GM18508 (cell line): ENCODE data around the gene RABGGTB.
"Not testable (repeated sequence)": the region's sequence is repeated elsewhere in the genome, so short reads cannot be mapped to it uniquely, and the experiment has no call there.

Experiments used
- ATAC-seq: cut with Tn5 transposase; IDR thresholded peaks from one replicate; pipeline ENCODE4 v1.9.1; 2021; ENCODE audit warnings: moderate number of reproducible peaks; ENCODE audit not compliant: insufficient read depth, unreplicated experiment

The RABGGTB gene

GRCh38 chr1:75785983-75786853 is at the start of gene RABGGTB:
TSS of gene RABGGTB (plus strand) at chr1:75786256. CDS start at chr1:75786272, 16 bp downstream.
- ATAC-seq = peak; percentile 68

DNA sequence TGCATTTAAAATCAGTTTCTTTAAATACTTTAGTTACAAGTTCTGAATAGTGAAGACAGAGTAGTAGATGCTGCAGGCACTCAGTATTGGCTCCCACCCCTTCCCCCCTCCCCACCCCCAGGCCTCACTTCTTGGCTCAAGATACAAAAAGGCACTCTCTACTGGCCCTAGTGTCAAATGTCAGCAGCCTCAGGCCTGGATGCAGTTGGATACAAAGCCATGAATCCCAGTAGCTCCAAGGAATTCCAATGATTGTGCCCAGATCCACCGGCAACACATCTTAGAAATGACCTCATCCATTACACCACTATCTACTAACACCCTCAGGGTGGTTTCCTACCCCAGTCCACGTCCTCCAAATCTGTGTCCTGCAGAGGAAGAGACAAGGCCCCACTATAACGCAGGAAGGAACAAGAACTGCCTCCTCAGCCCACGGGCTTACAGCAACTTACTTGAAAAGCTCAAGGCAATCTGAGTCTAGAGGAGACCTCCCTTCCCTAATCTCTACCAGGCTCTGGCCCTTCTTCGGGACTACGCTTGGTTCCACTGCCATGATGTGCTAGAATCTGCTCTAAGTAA is 43.9 kb upstream of the RABGGTB start:
- ATAC-seq = no peak

DNA sequence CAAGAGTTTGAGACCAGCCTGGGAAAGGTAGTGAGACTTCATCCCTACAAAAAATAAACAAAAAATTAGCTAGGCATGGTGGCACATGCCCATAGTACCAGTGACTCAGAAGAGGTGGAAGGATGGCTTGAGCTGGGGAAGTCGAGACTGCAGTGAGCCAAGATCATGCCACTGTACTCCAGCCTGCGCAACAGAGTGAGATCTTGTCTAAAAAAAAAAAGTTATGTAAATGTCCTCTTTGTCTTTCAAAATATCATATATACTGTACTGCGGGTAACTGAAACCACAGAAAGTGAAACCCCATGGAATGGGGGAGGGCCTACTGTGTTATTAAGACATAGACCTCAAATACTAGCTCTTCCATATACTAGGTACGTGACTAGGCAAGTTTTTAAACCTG is 40.8 kb upstream of the RABGGTB start:
- ATAC-seq = no peak

GRCh38 chr1:75757210-75757609 is 28.8 kb upstream of the RABGGTB start:
- ATAC-seq = not testable (repeated sequence)

- ATAC-seq = not testable (repeated sequence)
Observed at GRCh38 chr1:75758543-75758942, 27.5 kb upstream of the RABGGTB start.

DNA sequence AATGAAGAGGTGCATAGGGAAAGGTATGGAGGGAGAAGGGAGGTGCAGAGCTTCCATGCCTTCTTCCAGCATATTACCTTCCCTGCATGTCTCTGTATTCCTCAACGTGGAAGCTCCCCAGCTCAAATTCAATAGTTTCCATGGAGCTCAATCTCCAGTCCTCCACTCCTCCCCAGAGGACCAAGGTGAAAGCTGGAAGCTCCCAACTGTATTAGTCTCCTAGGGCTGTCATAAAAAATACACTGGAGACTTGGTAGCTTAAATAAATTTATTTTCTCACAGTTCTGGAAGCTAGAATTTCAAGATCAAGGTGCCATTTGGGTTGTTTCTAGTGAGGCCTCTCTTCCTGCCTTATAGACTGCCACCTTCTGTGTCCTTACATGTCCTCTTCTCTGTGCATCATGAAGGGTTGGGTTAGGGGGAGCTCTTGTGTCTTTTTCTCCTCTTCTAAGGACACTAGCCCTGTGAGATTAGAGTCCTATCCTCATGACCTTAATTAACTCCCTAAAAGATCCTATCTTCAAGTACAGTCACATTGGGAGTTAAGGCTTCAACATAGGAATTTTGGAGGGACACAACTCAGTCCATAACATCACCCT is 21.9 kb upstream of the RABGGTB start:
- ATAC-seq = no peak

- ATAC-seq = no peak
Observed at GRCh38 chr1:75765697-75766355, 20.2 kb upstream of the RABGGTB start.

DNA sequence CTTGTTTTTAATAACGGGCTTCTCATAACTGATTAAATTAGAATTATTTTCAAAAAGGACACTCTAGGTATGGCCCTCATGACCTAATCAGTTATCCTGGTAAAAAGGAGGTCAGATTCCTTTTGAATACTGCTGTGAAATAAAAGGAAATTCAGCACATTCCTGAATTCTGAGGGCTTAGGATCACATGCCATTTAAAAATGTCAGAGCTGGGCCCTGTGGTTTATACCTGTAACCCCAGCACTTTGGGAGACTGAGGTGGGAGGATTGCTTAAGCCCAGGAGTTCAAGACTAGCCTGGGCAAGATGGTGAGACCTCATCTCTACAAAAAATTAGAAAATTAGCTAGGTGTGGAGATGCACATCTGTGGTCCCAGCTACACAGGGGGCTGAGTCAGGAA is 18.0 kb upstream of the RABGGTB start:
- no peak for ATAC-seq

DNA sequence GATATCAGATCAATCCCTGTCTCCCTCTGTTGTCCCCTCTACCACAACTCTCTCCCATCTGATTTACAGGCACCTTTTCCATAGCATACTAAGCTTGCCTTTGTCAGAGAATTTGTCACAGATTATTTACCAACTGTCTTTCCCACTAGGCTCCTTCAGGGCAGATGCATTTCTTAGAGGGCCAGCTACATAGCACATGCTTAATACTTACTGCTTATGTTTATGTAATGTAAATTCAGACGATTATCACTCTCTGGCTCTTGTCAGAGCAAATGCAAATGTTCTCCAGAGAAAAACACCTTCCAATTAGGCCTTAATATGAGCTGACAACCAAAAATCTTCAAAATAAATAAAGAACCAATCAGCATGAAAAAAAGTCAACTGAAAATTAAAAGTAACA is 15.3 kb upstream of the RABGGTB start:
- ATAC-seq = no peak

DNA sequence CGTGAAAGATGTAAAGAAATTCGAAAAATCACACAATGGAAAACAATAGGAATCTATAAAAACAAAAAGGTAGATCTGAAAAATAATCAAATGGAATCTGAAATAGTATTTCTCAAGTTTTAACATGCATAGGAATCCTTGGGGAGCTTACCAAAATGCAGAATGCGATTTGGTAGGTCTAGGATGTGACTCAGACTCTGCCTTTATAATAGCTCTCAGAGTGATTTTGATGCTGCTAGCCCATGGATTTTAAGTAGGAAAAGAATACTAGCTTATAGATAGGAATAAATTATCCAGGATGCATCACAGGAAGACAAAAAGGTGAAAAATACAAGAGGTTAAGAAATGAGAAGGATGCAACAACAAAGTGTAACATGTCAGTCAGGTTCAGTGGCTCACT is 14.1 kb upstream of the RABGGTB start:
- ATAC-seq = no peak

DNA sequence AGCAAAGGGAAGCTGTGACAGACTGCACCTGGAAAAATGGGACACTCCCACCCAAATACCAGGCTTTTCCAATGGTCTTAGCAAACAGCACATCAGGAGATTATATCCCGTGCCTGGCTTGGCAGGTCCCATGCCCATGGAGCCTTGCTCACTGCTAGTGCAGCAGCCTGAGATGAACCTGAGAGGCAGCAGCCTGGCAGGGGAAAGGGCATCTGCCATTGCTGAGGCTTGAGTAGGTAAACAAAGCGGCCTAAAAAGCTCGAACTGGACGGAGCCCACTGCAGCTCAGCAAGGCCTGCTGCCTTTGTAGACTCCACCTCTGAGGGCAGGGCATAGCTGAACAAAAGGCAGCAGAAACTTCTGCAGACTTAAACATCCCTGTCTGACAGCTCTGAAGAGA is 8.2 kb upstream of the RABGGTB start:
- ATAC-seq = not testable (repeated sequence)

DNA sequence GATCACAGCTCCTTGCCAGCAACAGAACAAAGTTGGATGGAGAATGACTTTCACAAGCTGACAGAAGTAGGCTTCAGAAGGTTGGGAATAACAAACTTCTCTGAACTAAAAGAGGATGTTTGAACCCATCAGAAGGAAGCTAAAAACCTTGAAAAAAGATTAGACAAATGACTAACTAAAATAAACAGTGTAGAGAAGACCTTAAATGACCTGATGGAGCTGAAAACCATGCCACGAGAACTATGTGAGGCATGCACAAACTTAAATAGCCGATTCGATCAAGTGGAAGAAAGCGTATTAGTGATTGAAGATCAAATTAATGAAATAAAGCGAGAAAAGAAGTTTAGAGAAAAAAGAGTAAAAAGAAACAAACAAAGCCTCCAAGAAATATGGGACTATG is 7.4 kb upstream of the RABGGTB start:
- ATAC-seq = not testable (repeated sequence)

DNA sequence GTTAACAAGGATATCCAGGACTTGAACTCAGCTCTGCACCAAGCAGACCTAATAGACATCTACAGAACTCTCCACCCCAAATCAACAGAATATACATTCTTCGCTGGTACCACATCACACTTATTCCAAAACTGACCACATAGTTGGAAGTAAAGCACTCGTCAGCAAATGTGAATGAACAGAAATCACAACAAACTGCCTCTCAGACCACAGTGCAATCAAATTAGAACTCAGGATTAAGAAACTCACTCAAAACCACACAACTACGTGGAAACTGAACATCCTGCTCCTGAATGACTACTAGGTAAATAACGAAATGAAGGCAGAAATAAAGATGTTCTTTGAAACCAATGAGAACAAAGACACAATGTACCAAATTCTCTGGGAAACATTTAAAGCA is 5.9 kb upstream of the RABGGTB start:
- not testable (repeated sequence) for ATAC-seq

- ATAC-seq = not testable (repeated sequence)
Observed at GRCh38 chr1:75783920-75784319, 2.1 kb upstream of the RABGGTB start.

GRCh38 chr1:75785320-75785982 is 605 bp upstream of the RABGGTB start:
- peak; percentile 18 for ATAC-seq

DNA sequence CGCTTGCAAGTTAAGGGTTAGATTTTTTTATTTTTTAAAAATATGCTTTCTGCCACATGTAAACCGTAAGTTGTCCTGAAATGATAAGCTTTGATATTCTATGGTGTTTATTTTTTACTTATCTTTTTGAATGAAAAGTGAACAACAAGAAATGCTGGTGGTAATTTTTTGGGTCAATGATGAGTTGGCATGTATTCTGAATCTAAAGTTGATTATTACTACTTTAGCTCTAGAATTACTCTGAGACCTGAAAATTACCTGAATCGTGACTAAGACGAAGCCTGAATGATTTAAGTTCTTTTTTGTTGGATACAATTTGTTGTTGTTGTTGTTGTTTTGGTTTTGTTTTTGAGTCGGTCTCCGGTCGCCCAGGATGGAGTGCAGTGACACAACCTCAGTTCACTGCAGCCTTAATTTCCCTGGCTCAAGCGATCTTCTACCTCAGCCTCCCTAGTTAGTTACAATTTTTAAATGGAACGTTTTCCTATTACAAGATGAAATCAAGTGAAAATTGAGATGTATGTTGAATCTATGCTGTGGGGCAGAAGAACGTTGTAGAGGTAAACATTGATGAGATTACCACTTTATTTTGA is 941 bp downstream of the RABGGTB start:
- no peak for ATAC-seq

DNA sequence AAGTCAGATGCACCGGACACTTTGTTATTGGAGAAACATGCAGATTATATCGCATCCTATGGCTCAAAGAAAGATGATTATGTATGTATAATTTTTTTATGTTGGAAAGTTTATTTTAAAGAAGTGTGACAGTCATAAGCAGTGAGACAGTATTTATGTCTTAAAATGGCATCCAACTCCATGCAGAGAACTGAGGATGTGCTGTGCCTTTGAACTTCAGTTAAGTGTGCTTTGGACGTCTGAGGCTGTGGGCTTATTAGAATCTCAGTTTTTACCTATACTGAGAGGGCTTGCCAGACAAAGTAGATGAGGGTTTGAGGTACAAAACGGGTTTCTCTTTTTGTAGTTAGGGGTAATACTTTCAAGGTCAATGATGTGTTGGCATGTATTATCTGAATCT is 1.5 kb downstream of the RABGGTB start:
- ATAC-seq = no peak

GRCh38 chr1:75789988-75790387 is 3.9 kb downstream of the RABGGTB start:
- no peak for ATAC-seq

GRCh38 chr1:75791022-75791421 is 5.0 kb downstream of the RABGGTB start:
- no peak for ATAC-seq

- no peak for ATAC-seq
Observed at GRCh38 chr1:75792091-75792490, 6.0 kb downstream of the RABGGTB start.
